ENCODE results near the gene OSBPL9.

OSBPL9 gene

DNA sequence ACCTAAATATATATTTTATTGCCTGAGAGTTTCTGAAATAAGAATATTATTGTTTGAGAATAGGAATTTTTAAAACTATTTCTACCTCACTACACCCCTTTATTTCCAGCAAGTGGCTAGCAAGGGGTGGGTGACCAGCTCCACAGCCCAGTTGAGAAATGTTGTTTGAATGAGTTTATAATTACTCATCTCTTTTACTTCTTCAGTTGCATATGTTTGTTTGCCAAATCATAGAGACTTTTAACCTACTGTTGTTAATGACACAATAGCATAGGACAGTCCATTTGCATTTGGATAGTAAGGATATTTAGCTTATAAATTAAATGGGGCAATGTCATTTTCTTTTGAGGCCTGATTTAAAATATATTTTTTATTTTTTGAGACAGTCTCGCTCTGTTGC is 133.8 kb downstream of the OSBPL9 start:
- TF ChIP-seq ZFX (IDR thresholded peaks at IDR 0.05; ENCODE audit: borderline replicate concordance) (no peak), CTCF (IDR thresholded peaks at IDR 0.05) (no peak)
- H3K27ac ChIP-seq: no peak overlapping the region

- TF ChIP-seq CTCF (IDR thresholded peaks at IDR 0.05): no peak
- no peak for TF ChIP-seq ZFX (IDR thresholded peaks at IDR 0.05; ENCODE audit: borderline replicate concordance)
- no peak overlapping the region for H3K27ac ChIP-seq
Observed at GRCh38 chr1:51752073-51752948, 135.4 kb downstream of the OSBPL9 start.

GRCh38 chr1:51753969-51754368 is 137.1 kb downstream of the OSBPL9 start:
- H3K27ac ChIP-seq: no peak overlapping the region
- TF ChIP-seq CTCF (IDR thresholded peaks at IDR 0.05) (no peak), ZFX (IDR thresholded peaks at IDR 0.05; ENCODE audit: borderline replicate concordance) (no peak)

- H3K27ac ChIP-seq: no peak overlapping the region
- TF ChIP-seq ZFX (IDR thresholded peaks at IDR 0.05; ENCODE audit: borderline replicate concordance) (no peak), CTCF (IDR thresholded peaks at IDR 0.05) (no peak)
Observed at GRCh38 chr1:51754666-51755065, 137.8 kb downstream of the OSBPL9 start.

DNA sequence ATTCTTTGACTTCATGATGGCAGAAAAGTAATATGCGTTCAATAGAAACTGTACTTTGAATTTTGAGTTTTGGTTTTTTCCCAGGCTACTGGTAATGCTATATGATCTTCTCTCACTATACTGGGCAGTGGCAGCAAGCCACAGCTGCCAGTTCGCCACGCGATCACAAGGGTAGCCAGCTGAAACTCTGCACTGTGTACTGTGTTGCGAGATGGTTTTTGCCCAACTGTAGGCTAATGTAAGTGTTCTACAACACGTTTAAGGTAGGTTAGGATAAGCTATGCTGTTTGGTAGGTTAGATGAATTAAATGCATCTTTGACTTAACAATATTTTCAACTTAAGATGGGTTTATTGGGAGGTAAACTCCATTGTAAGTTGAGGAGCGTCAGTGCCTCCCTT is 138.5 kb downstream of the OSBPL9 start:
- no peak for TF ChIP-seq ZFX (IDR thresholded peaks at IDR 0.05; ENCODE audit: borderline replicate concordance)
- TF ChIP-seq CTCF (IDR thresholded peaks at IDR 0.05): no peak
- H3K27ac ChIP-seq: no peak overlapping the region

DNA sequence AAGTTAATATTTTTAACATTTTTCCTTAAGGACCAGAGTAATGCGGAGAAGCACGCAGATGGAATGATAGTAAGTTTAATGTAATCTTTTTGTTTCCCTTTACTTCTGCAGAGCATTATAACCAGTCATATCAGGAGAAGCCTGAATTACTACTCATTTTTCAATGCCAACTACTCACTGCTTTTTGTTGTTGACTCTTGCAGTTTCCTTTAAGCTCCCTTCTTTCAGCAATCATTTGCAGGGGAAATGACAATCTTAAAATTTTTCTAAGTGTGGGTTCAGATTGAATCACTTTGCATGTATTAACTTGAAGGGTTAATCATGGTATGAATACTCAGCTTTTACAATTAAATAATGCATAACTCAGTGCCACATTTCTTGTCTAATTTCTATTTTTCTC is 139.4 kb downstream of the OSBPL9 start:
- H3K27ac ChIP-seq: no peak overlapping the region
- no peak for TF ChIP-seq CTCF (IDR thresholded peaks at IDR 0.05)
- TF ChIP-seq ZFX (IDR thresholded peaks at IDR 0.05; ENCODE audit: borderline replicate concordance): no peak

DNA sequence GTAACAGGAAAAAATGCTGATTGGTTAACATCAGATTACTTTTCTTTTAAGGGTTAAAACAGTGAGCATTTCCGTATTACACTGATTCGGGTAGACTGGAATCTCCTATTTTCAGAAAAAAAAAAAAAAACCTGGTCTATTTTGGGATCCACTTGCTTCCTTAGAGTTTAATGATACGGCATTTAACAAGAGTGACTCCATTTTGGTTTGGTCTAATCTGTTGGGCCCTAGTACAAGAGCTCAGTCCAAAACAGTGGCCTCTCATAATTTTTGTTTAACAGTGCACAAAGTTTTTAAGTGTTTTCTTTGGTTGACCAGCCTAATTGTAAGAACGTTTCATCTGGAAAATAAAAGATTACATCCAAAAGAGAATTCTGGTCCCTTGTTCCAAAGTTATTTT is 141.4 kb downstream of the OSBPL9 start:
- no peak for TF ChIP-seq CTCF (IDR thresholded peaks at IDR 0.05)
- no peak for TF ChIP-seq ZFX (IDR thresholded peaks at IDR 0.05; ENCODE audit: borderline replicate concordance)
- no peak overlapping the region for H3K27ac ChIP-seq

Measured in 22Rv1 (cell line).